K562 (cell line): ENCODE measurements around the gene GXYLT2. TPM values are rescaled to one million over a fixed set of nuclear protein-coding genes. Genes with fewer than 3 reads are reported as not detected.

ENCODE experiments used
- ATF4 ChIP-seq: fragments of 450-650 bp; formaldehyde crosslinking; IDR thresholded peaks from 2 replicates; pipeline ENCODE4 v1.4.0; 2022; ENCODE audit warnings: mild to moderate bottlenecking, moderate library complexity
- DIDO1 ChIP-seq: fragments of 450-650 bp; IDR thresholded peaks from 2 replicates; pipeline ENCODE4 v1.6.1; 2016; ENCODE audit warnings: low read depth, missing biosample characterization, missing genetic modification characterization
- JUND ChIP-seq, 2 experiments: IDR thresholded peaks; 2 replicates in 1 of 2; 3 replicates in 1 of 2; pipeline ENCODE4 v1.6.1; 2011; ENCODE audit warnings: borderline replicate concordance in 2 of 2, low read depth in 2 of 2, low read length in 2 of 2, improper control_type of control experiment in 1 of 2, missing biosample characterization in 1 of 2, missing genetic modification characterization in 1 of 2, missing genetic modification reagents in 1 of 2
- NEUROD1 ChIP-seq: fragments of 150-350 bp; IDR thresholded peaks from 2 replicates; pipeline ENCODE4 v1.6.1; 2014; ENCODE audit warnings: borderline replicate concordance, low read length, low read depth; ENCODE audit not compliant: partially characterized antibody
- NKRF ChIP-seq: fragments of 450-650 bp; IDR thresholded peaks from 2 replicates; pipeline ENCODE4 v1.6.1; 2016; ENCODE audit warnings: borderline replicate concordance
- NRF1 ChIP-seq, 2 experiments: fragments of 450-650 bp; IDR thresholded peaks in 1 of 2; conservative IDR thresholded peaks in 1 of 2; 2 replicates each; pipeline ENCODE4 v1.6.1; 2014; ENCODE audit warnings: mild to moderate bottlenecking in 2 of 2
- RBM22 ChIP-seq: fragments of 200-400 bp; formaldehyde crosslinking; IDR thresholded peaks from 2 replicates; pipeline ENCODE4 v1.6.1; 2018; ENCODE audit warnings: low read length, low read depth; ENCODE audit not compliant: poor library complexity, severe bottlenecking
- SAFB2 ChIP-seq: fragments of 200-400 bp; formaldehyde crosslinking; IDR thresholded peaks from 2 replicates; pipeline ENCODE4 v1.6.1; 2018; ENCODE audit warnings: borderline replicate concordance, low read length, low read depth, moderate library complexity; ENCODE audit not compliant: severe bottlenecking
- ZNF318 ChIP-seq, 2 experiments: fragments of 450-650 bp; IDR thresholded peaks; 2 replicates each; pipeline ENCODE4 v1.6.1; 2016; ENCODE audit warnings: mild to moderate bottlenecking in 2 of 2, borderline replicate concordance in 1 of 2, low read depth in 1 of 2, moderate library complexity in 1 of 2
- ZNF384 ChIP-seq: IDR thresholded peaks from 2 replicates; pipeline ENCODE4 v1.6.1; 2012; ENCODE audit warnings: low read depth, low read length, improper control_type of control experiment
- ZNF408 ChIP-seq: fragments of 250-450 bp; sonication (Bioruptor Pico); IDR thresholded peaks from 2 replicates; pipeline ENCODE4 v1.4.0; 2020; ENCODE audit warnings: low read depth, mild to moderate bottlenecking, moderate library complexity
- ZNF436 ChIP-seq: fragments of 250-450, 450-650 bp; sonication (Bioruptor Pico); formaldehyde crosslinking; IDR thresholded peaks from 2 replicates; pipeline ENCODE4 v1.7.0; 2020; ENCODE audit warnings: mild to moderate bottlenecking
- polyA plus RNA-seq, 8 experiments: library from polyadenylated mRNA; depleted of rRNA in 4 of 8; stranded (reverse) in 5 of 8; unstranded in 3 of 8; fragments of >200 nt; fragmentation: Nextera tagmentation in 2 of 8; fragmentation: Illumina TruSeq in 1 of 8; extraction: Ambion mirVana in 2 of 8; extraction: Trizol in 1 of 8; gene quantifications; 2 replicates each; pipeline versions ENCODE4 v1.2.1 to v1.2.3, GENCODE V29; 2011 to 2014; ENCODE audit warnings: inconsistent platforms in 1 of 8, missing spikeins in 1 of 8
- total RNA-seq, 7 experiments: library from RNA; depleted of rRNA in 6 of 7; stranded (reverse); fragments of >200 nt in 6 of 7; fragmentation: Illumina TruSeq in 2 of 7; extraction: Trizol in 2 of 7; gene quantifications; 2 replicates each; pipeline versions ENCODE4 v1.2.1 to v1.2.3, GENCODE V29; 2011 to 2021; ENCODE audit warnings: low replicate concordance in 1 of 7

Gene GXYLT2
- total and polyA plus RNA-seq, 9 of the 15 experiments (the other 6 are each of a cell fraction or from before 2014, with no cell fraction given), result 0.71 to 6.0 (median 3.3) TPM

- no peak for TF ChIP-seq ZNF318 (IDR thresholded peaks at IDR 0.05; ENCODE audit: borderline replicate concordance in 1 of 2, low read depth in 1 of 2)
- TF ChIP-seq NRF1 (conservative IDR thresholded peaks at IDR 0.05 in 1 of 2, IDR thresholded peaks at IDR 0.05 in 1 of 2), result peak; percentile 91 to 92
- peak; percentile 28; the same call in 1 of the 2 replicates for TF ChIP-seq JUND (IDR thresholded peaks at IDR 0.05; ENCODE audit: borderline replicate concordance, low read depth, low read length)
- peak; percentile 14; the same call in 1 of the 3 replicates for TF ChIP-seq JUND (tag; IDR thresholded peaks at IDR 0.05; ENCODE audit: borderline replicate concordance, low read depth, low read length)
- TF ChIP-seq RBM22, result no peak
- no peak for TF ChIP-seq ZNF384
- TF ChIP-seq ZNF436, result no peak
- TF ChIP-seq NEUROD1, result no peak
- no peak for TF ChIP-seq NKRF
- TF ChIP-seq SAFB2, result no peak
- no peak for TF ChIP-seq ZNF408 (CRISPR knock-in tag)
- TF ChIP-seq ATF4 (CRISPR knock-in tag), result no peak
- TF ChIP-seq DIDO1, result no peak
Observed at GRCh38 chr3:72996473-72997333, 108.9 kb downstream of the GXYLT2 start, which contains the start of gene PPP4R2 (continued).
